ENCODE measurements around the gene AXIN1. TPM values are rescaled to one million over a fixed set of nuclear protein-coding genes. Genes with fewer than 3 reads are reported as not detected.

Gene AXIN1
- total RNA-seq, 2 donors from 2014 or later, result 14.8 TPM

DNA sequence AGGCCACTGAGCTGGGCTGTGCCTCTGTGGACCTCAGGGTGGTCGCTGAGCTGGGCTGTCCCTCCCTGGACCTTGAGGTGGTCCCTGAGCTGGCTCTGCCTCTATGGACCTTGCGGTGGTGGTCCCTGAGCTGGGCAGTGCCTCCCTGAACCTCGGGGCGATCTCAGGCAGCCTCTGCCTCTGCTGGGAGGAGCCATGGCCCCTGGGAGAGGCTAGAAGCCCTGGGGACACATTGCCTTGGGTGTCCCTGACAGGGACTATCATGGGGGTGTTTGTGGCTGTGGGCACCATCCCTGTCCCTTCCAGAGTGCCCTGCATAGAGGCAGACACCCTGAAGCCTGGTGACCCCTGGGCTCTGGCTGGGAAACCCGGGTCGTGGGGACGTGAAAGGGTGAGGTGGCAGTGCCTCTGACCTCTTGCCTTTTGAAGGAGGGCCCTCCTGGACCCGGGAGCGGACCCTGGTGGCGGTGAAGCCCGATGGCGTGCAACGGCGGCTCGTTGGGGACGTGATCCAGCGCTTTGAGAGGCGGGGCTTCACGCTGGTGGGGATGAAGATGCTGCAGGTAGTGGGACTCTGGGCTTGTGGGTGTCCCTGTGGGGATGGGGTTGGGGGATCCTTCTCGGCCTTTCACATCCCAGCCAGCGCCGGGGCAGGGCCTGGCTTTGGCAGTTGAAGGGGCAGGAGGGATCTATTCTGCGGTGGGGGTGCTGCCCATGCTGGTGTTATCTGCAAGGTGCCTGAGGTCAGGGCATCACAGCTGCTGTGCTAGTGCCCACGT, 46.2 kb upstream of the AXIN1 start:
- intact Hi-C loops (cut with DNase I), result loop anchor here (5.0 kb wide), 1 partner anchor 84 kb away; no protein-coding TSS in a partner anchor
- H3K27ac ChIP-seq, result peak overlapping the region in 3 of 4 donors; percentile 64 to 82 (median 66)
- 83% methylated on average over 7 to 20 of the region's 24 CpGs for whole genome bisulfite sequencing, 2 donors

DNA sequence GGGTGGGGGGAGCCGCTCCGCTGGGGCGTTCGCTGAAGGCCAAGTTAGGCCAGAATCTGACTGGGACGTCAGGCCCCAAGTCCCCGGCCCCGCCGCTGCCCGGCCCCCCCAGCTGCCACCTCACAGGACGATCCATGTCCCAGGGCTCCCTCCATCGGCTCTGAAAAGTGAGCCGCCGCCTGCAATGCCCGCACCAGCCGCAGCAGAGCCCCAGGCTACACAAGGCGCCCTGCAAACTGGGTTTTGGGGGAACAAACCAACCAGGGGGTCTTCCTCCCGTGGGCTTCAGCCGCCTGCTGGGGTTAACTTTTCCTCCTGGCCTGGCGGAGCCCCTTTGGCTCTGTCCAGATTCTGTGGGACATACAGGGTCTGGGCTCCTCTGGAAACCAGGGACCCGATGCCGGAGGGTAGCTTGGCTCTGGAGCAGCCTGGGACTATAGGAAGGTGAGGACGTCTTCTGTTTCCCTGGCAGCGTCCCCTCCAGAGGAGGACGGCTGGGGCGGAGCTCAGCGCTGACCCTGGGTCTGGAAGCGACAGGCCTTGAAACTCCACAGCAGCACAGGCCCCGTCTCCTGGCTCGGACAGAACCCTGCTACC, 45.3 kb upstream of the AXIN1 start:
- Histone ChIP-seq H3K36me3 (replicated peaks in 1 of 2; ENCODE audit: insufficient read depth in 1 of 2, low read depth in 2 of 2) (no peaks in the 10 kb centered on the region), H3K4me3 (no peak overlapping the region), H3K27me3 (no peaks in the 10 kb centered on the region), H3K9me3 (no peaks in the 10 kb centered on the region), H3K27ac (peak overlapping the region; percentile 64 to 82 (median 66)), H3K4me1 (peaks cover 34% of the 10 kb centered on the region)
- DNase-seq, result peak; percentile 83 to 87 (median 86)
- intact Hi-C loops (cut with DNase I), result loop anchor here (5.0 kb wide), 1 partner anchor 84 kb away; no protein-coding TSS in a partner anchor
- 8 to 33% methylated on average over 2 to 29 of the region's 29 CpGs for WGBS, 2 donors
- TF ChIP-seq, protein P1, sequence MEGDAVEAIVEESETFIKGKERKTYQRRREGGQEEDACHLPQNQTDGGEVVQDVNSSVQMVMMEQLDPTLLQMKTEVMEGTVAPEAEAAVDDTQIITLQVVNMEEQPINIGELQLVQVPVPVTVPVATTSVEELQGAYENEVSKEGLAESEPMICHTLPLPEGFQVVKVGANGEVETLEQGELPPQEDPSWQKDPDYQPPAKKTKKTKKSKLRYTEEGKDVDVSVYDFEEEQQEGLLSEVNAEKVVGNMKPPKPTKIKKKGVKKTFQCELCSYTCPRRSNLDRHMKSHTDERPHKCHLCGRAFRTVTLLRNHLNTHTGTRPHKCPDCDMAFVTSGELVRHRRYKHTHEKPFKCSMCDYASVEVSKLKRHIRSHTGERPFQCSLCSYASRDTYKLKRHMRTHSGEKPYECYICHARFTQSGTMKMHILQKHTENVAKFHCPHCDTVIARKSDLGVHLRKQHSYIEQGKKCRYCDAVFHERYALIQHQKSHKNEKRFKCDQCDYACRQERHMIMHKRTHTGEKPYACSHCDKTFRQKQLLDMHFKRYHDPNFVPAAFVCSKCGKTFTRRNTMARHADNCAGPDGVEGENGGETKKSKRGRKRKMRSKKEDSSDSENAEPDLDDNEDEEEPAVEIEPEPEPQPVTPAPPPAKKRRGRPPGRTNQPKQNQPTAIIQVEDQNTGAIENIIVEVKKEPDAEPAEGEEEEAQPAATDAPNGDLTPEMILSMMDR (IDR thresholded peaks at IDR 0.05), result peak; percentile 39 to 70 (median 60)
- no peak for TF ChIP-seq POLR2A (IDR thresholded peaks at IDR 0.05)
- peak; percentile 43 for ATAC-seq

More for the DNA sequence above, 46.2 kb upstream of the AXIN1 start:
- ATAC-seq (no peak), DNase-seq (no peak)
- peaks cover 37% of the 10 kb centered on the region for H3K4me1 ChIP-seq
- no peaks in the 10 kb centered on the region for H3K9me3 ChIP-seq
- H3K27me3 ChIP-seq, result no peaks in the 10 kb centered on the region
- TF ChIP-seq, protein P1 (IDR thresholded peaks at IDR 0.05), result no peak
- no peak for TF ChIP-seq POLR2A (IDR thresholded peaks at IDR 0.05)
- H3K4me3 ChIP-seq, result no peak overlapping the region
- H3K36me3 ChIP-seq (replicated peaks in 1 of 2; ENCODE audit: insufficient read depth in 1 of 2, low read depth in 2 of 2), result no peaks in the 10 kb centered on the region

DNA sequence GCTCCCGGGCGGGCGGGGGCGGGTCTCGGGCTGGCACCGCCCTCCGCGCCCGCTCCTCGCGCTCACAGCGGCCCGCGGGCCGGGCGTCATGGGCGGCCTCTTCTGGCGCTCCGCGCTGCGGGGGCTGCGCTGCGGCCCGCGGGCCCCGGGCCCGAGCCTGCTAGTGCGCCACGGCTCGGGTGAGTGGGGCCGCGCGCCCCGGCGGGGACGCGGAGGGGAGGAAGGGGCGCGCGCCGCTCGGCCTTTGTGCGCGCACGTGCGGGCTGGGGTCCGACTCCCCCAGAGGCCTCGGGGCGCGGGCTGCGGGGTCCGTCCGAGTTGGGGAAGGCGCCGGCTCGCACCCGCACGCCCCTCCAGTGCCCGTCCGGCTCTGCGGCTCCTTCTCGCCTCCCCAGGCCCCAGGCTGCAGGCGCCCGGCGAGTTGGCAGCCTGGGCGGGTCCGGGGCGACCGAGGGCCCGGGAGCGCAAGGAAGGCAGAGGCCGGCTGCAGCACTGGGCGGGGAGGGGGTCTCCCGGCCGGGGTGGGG, 44.7 kb upstream of the AXIN1 start, which contains the start of gene NME4:
Gene NME4, plus strand, starts transcription at position 65 of the 527 bp plus-strand sequence. Its CDS starts 24 bp downstream, at position 89.
- Histone ChIP-seq H3K9me3 (no peaks in the 10 kb centered on the region), H3K4me1 (peaks cover 28% of the 10 kb centered on the region), H3K4me3 (peak within 1 kb of the TSS in 1 of 2 donors; percentile 28), H3K27me3 (no peaks in the 10 kb centered on the region), H3K27ac (peak within 1 kb of the TSS; percentile 64 to 82 (median 66)), H3K36me3 (replicated peaks in 1 of 2; ENCODE audit: insufficient read depth in 1 of 2, low read depth in 2 of 2) (no peaks in the 10 kb centered on the region)
- WGBS, 2 donors, result 0% methylated on average over 41 of the region's 75 CpGs; no CpG with 5 or more reads in 1 of the 2 donors
- intact Hi-C loops (cut with DNase I), result loop anchor here (5.0 kb wide), 1 partner anchor 85 kb away; no protein-coding TSS in a partner anchor
- TF ChIP-seq POLR2A (IDR thresholded peaks at IDR 0.05), result no peak
- TF ChIP-seq, protein P1 (IDR thresholded peaks at IDR 0.05), result no peak
- ATAC-seq (no peak), DNase-seq (peak in 2 of 4 donors; percentile 31 to 44)

DNA sequence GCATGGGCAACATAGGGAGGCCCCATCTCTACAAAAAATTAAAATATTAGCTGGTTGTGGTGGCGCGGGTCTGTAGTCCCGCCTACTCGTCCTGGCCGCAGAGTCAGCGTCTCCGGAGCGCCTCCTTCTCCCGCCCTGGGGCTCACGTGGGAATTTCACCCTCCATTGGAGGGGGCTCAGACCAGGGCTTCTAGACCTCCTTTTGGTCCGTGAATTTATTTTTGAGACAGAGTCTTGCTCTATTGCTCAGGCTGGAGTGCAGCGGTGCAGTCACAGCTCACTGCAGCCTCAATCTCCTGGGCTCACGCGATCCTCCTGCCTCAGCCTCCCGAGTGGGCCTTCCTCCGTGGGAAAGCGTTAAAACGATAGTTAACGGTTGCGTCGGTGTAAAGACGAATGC, 44.1 kb upstream of the AXIN1 start:
- peak overlapping the region in 3 of 4 donors; percentile 49 to 82 (median 64) for H3K27ac ChIP-seq
- H3K27me3 ChIP-seq, result no peaks in the 10 kb centered on the region
- no peaks in the 10 kb centered on the region for H3K9me3 ChIP-seq
- ATAC-seq (no peak), DNase-seq (peak in 1 of 4 donors; percentile 41)
- H3K4me1 ChIP-seq, result peaks cover 27% of the 10 kb centered on the region
- WGBS, 2 donors, result 20 to 29% methylated on average over 20 to 22 of the region's 22 CpGs
- TF ChIP-seq, protein P1 (IDR thresholded peaks at IDR 0.05), result no peak
- no peak for TF ChIP-seq POLR2A (IDR thresholded peaks at IDR 0.05)
- intact Hi-C loops (cut with DNase I), result loop anchor here (5.0 kb wide), 1 partner anchor 86 kb away; no protein-coding TSS in a partner anchor
- H3K4me3 ChIP-seq, result no peak overlapping the region
- H3K36me3 ChIP-seq (replicated peaks in 1 of 2; ENCODE audit: insufficient read depth in 1 of 2, low read depth in 2 of 2), result no peaks in the 10 kb centered on the region
